NOMO-1 treated with DMSO at 0.1 percent for 48 hours (cell line): Measurements from ENCODE around the gene NRXN3.
"Not testable (repeated sequence)": the region's sequence is repeated elsewhere in the genome, so short reads cannot be mapped to it uniquely, and the experiment has no call there.

Source experiments
- DNase-seq: peaks from one replicate; lab custom pipeline; 2025; ENCODE audit not compliant: unreplicated experiment; lab: John Stamatoyannopoulos, UW

The NRXN3 gene

DNA sequence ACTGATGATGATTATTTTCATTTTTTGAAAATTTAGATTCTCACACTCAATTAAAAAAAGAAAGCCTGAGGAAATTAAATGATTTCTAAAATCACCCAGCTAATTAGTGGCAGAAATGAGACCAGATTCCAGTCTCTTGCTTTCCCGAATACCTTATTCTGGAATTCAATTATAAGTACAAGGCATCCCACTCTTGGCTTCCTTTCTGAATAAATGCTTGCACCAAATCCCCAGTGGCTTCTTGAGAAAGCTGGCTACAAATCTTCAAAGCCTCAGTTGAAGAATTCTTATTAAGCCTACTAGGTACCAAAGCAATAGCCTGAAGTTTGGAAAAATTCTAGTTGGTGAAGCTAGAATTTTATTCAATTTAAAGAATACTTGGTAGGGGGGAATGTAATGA, 1564.5 kb downstream of the NRXN3 start:
- DNase-seq: no peak

DNA sequence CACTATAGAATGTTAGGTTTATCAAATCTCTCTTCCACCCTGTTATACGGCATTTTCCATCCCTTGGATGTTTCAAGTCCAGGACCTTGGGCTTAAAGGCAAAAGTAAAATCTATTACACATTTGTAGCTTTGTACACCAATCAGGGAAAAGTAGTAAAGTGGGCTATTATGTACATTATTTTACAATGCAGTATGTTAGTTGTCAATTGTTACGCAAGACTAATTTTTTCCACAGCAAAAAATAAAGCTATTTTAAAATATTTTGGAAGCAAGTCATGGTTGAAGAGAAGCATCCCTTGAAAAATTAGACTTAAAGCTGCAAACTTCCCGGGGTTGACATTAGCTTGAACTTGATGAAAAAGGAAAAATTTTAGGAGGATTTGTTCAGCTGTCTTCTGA, 1564.9 kb downstream of the NRXN3 start:
- no peak for DNase-seq

DNA sequence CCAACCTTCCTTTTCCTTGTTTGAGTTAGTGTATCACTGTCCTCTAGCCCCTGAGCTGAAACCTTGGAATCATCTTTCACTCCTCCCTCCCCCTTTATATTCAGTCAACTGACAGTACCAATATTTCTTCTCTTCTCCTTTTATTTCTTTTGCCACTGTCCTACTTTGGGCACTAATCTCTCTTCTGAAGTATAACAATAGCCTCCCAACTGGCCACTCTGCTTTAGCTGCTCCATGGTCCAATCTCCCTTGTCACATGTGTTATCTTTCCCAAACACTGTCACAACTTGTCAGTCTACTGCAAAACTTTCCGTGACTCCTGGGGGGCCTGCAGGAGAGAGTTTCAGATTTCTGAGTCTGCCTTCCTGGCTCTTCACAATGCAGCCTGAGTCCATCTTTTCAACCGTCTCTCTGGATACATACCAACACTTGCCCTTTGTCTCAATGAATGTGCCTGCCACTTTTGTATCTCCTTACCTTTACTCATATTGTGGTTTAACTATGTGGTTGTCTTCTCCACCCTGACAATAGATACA, 1570.0 kb downstream of the NRXN3 start:
- DNase-seq: no peak

DNA sequence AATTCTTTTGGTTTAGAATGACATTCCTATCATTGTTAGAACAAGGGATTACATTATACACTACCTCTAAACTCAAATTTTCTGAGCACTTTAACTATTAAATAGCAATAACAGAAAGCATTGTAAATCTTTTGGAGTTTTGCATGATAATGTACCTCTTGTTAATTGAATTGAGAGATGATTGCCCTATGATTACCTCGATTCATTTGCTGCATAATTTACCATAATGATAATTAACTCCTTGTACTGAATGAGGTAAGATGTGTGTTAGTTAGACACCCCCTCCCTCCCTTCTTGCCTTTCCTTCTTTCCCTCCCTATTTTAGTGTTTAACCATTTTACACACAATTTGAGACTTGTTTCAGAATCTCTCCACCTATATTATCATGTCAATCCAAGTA, 1572.0 kb downstream of the NRXN3 start:
- no peak for DNase-seq

DNA sequence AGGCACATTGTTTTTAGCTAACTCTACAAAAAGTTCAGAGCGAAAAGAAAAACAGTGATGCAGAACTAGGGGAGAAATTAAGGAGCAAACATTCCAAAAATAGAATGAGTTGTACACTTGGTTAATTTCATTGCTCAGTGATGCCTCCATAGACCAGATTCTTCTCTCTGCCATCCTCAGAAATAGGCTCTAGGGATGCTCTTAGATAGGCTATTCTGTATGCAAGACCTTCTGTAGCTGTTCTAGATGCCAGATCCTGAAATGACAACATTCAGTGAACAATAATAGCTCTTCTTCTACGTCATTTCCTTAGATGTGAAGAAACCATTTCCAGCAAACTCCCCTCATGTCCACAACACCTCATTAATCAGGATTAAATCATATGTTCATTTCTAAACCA, 1574.9 kb downstream of the NRXN3 start:
- DNase-seq: no peak

DNA sequence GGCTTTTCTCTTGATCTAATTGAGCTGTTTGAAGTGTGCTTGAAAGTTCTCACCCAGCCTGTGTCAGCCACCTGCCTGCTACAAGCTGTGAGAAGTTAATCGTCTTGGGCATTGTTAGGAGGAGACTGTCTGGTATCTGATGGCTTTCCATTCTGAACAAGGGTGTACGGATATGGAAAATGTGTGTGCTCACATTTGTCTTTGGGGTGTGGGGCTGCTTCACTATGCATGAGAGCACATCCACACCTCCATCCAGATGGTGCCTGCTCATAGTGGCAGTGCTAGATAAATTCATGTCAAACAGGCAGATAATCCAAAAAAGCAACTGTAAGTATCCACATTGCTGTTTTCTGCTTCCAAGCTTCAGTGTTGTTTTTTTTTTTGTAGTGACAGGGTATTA, 1578.9 kb downstream of the NRXN3 start:
- DNase-seq: no peak

DNA sequence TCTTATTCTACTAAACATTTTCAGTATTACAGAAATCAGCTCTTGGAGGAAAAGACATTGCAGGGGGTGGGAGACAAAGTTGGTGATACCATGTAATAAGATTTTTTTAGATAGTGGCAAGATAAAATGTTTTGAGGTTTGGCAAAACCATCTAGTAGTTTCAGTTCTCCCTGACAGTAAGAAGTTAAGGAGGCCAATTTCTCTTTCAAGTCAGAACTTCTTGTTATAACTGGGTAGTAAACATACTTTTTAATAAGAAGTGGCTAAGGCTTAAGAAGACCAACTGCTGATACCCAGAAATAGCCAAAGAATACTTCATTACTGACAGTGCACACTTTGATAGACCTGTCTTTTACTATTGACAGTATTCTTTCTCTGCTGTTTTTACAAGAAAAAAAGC, 1588.8 kb downstream of the NRXN3 start:
- no peak for DNase-seq

DNA sequence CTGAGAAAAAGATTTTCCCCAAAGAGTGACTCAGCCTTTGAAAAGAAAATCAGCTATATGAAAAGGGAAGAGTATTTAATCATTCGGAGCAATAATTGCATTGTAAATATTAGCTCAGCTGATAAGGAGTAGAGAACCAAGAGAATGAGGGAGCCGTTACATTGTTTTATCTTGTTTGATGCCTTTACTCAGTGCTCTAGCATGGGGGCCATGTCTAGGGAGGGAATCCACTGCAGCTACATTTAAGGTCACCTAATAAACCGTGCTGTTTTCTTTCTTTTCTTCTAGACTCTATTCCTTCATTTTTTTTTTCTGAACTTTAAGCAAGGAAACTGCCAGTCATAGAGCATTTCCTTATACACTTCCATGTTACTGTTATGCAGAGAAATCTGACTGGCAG, 1594.2 kb downstream of the NRXN3 start:
- no peak for DNase-seq

DNA sequence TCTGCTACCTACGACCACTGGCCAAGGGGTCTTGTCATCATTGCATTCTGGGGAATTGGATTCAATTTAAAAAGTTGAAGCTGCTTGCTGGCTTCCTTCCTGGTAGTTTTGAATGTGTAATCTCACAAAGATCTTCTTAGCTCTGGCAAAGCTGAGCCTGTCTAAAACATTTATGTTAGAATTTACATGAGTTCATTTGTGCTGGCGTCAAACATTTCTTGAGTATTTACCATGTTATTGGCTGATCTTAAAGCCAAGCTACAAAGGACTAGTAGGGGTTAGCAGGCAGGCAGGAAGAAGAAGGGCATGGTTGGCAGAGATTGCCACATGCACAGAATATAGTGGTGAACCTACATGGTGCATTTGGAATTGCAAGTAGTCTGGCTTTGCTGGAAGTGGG, 1596.3 kb downstream of the NRXN3 start:
- no peak for DNase-seq

DNA sequence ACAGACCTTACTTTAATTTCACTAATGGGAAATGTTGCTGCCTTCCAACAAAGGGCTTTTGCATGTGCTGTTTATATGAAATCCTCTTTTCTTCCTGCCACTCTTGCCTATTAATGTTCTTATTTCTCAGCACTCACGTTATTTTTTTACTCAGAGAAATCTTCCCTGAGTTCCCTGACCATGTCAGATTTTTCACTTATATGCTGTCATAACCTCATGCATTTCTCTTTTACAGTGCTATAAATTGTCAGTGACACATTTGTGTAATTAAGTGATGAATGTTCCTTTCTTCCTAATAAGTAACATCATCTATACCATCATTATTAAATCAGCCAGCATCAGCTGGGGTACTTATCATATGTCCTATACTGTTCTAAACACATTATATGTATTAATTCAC, 1597.1 kb downstream of the NRXN3 start:
- DNase-seq: no peak

DNA sequence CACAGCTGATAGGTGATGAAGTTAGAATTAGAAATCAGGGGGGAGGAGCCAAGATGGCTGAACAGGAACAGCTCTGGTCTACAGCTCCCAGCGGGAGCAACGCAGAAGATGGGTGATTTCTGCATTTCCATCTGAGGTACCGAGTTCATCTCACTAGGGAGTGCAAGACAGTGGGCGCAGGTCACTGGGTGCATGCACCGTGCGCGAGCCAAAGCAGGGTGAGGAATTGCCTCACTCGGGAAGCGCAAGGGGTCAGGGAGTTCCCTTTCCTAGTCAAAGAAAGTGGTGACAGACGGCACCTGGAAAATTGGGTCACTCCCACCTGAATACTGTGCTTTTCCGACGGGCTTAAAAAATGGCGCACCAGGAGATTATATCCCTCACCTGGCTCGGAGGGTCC, 1597.5 kb downstream of the NRXN3 start:
- DNase-seq: not testable (repeated sequence)

DNA sequence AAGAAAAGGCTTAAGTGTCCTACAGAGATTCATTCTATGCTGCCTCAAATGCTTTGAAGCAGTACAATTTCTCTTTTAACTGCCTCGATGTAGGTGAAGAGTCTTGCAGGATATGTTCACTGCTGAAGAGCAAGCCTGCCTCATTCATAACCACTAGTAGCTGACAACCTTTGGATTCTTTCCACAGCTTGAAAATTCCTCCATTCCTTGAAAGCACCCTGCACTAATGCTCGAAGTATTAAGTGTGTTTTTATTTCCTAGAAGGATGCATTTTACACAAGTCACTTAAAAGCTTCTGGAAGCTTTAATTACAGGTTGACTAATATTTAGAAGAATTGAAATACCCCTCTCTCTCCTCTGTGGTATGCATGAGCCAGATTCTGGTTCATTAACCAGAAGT, 1611.7 kb downstream of the NRXN3 start:
- DNase-seq: no peak

DNA sequence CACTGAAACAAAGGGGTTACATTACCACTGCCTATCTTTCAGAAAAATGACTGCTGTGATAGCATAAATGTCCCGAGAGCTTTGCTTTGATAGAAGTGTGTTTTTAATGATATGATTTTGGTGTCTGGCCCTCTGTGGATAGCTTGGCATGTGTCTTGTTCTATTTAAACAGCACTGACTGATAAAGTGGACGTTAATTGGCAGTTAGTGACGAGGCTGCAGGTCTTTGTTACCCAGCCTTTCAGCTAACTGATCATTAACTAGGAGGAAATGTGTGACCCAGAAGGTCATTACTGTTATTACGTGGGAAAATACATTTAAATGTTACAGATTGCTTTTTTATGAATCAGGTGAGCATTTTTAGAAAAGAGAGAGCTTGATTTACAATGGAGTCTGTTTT, 1612.9 kb downstream of the NRXN3 start:
- DNase-seq: no peak

DNA sequence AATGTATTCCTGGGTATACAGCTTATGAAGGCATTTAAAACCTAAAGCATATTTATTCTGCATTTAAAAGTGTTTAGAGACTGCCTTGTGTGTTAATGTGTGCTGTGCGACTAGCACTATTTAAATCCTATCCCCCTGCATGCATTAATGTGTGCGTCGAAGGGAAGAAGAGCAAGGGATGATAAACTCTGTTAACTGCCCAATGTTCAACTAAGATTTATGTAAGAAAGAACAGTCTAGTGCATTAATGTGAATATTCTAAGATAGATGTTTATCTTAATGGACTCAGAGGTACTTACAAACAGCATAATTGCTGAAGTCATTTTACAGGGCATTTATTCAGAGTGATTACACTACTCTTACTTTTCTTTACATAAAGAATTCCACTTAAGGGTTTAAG, 1616.3 kb downstream of the NRXN3 start:
- no peak for DNase-seq

DNA sequence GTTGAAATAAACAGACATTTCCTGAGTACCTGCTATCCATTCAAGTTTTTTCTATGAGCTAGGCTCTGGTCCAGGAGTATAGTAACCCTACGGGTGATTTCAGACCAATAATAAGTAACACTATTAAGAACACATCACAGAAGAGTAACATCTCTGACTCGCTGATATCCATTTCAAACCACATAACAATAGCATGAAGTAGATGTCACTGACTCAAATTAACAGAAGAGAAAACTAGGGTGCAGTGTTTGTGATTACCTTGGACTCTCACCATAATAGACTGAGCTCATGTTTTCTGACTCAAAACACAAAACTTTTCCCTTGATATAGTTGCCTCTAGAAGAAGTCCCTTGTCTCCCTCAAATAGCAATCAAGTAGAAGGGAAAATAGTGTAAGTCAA, 1618.2 kb downstream of the NRXN3 start:
- DNase-seq: no peak

DNA sequence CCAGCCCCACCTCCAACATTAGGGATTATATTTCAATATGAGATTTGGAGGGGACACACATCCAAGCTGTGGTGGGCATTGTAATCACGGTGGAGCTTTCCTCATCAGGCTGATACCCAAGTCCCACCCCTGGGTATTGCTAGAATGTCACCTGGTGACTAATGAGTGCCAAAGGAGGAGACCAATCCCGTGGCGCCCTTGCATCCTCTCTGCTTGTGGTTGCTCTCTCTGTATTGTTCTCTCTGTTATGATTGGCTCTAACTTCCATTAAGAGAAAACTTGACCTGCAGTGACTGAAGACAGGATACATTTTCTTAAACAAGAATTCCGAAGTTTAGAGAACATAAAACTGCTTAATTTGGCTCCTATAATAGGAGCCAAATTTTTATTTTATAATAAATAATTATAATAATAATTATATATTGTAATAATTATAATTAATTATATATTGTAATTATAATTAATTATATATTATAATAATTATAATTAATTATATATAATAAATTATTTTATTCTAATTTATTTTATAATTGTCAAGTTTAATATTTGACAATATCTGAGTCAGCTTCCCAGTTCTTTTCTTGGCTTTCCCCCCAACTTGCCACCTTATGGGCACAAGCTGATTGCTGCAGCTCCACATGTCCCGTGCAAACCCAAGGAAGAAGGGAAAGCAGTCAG, 1621.0 kb downstream of the NRXN3 start:
- DNase-seq: no peak

DNA sequence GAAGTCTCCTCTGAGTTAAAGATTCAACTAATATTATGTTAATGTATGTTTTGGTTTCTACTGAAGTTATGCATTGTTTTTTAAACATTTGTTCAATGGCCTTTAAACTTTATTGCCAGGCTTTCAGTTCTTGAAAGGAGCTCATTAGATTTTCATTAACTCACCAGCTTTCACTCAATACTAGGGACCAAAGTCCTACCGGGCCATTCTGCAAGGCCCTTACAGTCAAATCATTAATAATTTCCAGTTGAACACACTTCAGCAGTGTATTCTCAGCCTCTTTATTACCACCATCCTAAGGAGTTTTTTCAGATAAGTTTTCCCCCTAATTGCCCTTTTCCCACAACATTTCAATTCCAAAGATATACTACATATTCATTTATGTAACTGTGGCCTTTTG, 1631.9 kb downstream of the NRXN3 start:
- DNase-seq: no peak

DNA sequence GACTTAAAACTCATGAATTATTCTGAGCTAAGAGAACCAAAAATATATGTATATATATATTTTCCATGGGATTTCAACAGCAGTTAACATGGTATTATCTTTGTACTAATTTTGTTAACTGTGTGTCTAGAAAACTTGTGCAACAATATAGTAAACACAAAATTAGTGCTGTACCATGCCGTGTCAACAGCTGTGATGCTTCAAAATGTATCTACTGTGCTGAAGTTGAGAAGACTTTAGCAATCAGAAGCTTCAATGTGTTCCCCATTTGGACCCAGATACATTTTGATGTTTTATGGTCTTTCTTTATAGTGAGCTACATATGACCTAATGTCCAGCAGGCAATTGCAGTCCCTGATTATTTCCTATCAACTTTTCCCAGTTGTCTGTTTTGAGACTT, 1635.5 kb downstream of the NRXN3 start:
- DNase-seq: no peak

DNA sequence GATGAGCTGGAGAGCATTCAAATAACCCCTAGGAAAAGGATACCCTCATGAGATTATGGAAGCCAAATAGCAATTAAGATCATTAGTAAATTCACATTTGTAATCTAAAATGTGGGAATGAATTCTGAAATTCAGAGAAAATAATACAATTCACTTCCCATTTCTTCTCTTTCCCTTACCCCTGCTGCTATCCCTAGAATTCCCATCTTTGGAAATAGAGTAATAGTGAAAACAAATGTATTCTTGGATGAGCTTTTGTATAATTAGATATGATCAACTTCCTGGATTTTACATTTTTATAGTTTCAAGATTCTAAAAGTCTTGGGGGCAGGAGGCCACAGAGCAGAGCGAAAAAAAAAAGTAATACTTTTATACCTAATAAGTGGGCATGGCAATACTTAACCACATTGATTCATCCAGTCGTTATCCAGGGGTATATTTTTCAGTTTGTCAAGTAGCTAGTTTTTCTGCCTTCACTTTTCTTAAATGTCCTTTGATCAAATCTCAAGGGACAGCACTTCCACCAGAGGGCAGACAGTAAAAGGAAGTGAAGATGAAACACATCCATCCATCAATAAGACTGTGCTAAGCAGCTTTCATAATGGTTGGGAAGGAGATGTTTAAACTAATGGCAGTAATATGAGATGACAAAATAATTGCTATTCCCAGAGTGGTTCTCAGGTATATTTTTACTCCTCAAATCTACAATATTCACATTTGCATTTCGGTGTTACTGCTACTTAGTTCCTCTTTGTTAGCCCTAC, 1639.9 kb downstream of the NRXN3 start:
- DNase-seq: no peak

DNA sequence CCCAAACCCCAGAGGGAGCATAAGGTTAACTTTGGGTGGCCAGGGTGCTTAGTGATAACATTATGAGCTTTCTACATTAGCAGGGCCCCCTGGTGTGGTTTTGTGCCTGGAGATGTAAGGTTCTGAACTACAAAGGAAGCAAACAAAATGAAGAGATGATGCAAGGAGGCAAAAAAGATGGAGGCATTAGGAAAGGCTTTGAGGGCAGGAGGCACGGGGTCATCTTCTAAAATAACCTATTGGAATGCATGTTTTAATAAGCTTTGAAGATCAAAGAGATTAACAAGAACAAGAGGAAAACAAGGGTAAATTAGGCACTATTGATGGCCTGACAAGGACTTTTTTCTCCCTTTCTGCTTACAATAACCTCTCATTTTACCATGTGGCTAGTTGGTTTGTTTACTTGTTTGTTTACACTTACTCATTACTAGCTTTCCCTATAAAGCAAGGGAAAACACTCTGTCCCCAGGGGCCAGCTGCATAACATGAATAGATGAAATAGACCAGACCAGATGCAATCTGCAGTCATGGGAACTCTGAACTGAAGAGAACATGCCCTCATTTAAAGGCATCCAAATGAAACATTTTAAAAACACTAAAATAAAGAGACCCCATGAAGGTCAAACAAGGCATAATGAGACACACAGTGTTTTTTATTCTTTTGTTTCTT, 1650.8 kb downstream of the NRXN3 start:
- no peak for DNase-seq

DNA sequence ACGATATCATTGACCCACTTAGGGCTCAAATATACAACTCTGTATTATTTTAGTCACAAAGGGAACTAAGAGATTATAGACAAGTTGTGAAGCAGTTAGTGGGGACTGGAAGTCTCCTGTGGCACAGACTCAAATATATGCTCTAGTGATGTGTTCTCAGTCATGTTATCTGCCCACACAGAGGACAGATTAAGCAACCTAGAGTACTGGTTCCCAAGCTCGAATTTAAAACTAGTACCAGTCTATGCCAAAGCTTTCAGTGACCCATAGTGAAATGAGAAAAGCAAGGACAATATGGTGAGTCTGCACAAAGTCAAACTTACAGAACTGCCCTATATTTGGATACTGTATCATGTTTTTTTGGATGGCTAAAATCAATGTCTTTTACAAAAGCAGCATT, 1651.9 kb downstream of the NRXN3 start:
- DNase-seq: no peak

DNA sequence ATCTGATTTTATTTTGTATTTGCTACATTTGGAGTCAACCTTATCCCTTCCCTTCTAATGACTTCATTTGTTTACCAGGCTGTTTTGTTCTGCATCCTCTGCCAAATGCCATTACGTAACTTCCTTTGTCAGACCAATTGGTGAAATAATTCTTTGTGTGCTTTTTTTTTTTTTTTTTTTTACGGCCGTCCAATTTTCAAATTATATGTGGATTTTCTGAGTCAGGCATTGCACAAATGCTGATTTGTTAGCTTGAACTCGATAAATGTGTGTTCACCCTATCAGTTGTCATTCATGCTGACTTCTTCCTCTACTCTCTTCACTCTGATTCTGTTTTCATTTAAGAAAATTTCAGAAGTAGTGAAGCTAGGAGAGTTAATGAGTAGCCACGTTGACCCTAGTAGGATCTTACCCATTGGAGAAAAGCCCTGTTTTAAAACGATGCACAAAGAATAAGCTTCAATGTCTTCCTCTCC, 1654.9 kb downstream of the NRXN3 start:
- no peak for DNase-seq
